NCI-H2107 treated with DMSO at 0.1 percent for 48 hours (cell line): ENCODE results near the gene RAPGEF2.
"Not testable (repeated sequence)": the region's sequence is repeated elsewhere in the genome, so short reads cannot be mapped to it uniquely, and the experiment has no call there.

Source experiments
- DNase-seq: peaks from one replicate; lab custom pipeline; 2025; ENCODE audit not compliant: unreplicated experiment; lab: John Stamatoyannopoulos, UW

RAPGEF2 gene

DNA sequence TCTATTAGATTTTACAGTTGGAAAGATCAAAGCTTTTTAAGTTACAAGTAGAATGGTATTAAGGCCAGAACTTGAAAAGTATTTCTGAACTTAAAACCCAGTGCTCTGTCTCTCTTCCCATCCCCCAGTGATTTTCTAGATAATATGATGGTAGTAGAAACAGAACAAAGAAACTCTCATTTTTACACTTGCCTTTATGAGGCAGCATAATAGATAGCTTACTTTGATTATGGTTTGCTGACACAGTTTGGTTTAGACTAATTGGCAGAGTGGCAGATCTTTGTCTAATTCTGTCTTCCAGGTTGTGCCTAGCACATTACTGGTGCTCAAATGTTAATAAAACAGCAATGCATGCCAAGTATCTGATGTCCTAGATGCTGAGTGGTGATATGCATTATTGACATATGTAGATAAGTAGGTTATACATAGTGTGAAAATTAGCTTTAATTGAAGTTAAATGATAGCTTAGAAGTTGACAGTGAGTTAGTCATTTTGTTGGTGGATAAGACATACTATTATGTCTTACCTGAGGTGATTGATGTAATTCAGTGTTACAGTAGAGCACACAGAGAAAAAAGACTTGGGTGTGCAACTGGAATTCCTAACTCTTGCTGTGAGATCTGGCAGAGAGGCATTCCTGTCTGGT lies 4.3 kb upstream of the RAPGEF2 start:
- no peak for DNase-seq

DNA sequence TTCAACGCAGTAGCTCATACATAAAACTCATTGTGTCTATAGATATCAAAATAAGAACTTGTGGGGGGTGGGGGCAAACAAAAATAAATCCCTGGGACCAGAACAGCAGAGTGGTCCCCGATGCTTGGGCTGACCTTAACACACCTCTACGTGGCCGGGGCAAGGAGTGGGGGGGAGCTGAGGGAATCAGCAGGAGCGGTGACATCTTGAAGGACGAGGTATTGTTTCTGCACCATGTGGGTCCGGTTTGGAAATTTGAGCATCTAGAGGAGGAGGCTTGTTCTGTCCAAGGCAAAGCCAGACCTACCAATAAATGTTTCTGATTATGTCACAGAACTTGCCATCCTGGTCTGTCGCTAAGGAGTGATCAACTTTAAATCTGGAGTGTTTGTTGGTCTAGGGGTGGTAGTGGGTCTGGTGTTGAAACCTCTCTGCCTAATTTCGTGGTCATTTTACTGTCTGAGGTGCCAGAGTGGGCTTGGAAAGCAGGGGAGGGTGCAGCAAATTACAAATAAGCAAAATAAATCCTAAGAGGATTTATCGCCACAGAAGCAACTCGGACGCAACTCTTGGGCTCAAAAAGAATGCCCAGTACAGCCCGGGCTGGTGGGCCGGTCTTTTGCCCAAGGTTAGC lies 774 bp upstream of the RAPGEF2 start:
- DNase-seq: no peak

DNA sequence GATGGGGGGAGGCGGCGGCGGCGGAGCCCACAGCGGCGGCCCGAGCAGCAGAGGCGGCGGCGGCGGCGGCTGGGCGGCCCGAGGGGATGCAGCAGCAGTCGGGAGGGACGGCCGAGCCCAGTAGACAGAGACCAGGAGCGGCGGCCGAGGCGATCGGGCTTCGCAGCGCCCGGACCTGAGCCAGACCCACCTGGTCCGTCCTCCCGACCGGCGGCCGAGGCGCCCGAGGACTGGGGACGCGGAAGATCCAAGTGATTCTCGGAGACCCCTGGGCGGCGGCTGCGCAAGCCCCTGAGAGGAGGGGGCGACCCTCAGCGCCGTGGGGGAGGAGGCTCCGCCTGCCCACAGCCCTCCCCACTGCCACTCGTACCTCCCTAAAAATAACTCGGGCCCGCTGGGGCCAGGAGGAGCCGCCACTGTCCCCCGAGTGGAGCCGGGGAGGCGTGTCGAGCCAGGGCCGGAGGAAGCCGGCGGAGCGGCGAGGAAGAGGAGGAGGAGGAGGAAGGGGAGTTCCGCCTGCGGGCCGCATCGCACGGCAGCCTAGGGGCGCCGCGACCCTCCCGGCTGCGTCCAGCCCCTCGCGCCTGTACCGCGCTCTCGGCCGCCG lies 608 bp downstream of the RAPGEF2 start:
- no peak for DNase-seq

DNA sequence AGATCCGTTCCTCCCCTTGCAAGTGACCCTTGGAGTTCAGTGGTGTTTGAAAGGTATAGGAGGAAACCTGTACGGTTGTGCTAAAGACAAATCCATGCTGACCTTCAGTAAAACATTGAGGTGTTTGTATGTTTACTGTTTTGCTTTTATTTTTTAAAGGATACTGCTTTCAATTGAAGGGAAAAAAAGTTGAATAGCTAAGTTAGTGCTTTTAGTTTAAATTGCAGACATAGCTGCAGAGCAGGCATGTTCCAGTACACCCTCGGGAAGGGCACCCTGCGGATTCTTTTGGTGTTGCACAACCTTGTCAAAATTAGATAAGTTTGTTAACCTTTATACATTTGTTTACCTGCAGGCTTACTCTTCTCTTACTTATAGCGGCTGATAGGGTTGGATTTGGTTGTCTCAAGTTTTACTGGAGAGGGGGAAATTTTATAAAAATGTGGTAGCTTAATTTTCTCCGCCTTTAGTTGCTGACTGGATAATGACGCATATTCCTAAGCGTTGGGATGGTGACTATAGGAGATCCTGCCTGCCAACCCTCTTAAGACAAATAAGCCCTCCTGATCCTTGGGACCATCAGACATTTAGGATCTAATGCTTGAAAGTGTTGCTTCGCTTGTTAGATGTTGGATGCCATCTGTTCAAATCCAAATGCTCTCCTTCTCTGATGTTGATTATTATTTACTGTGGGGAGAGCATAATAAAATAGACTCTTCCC lies 2.0 kb downstream of the RAPGEF2 start:
- peak; percentile 6 for DNase-seq

DNA sequence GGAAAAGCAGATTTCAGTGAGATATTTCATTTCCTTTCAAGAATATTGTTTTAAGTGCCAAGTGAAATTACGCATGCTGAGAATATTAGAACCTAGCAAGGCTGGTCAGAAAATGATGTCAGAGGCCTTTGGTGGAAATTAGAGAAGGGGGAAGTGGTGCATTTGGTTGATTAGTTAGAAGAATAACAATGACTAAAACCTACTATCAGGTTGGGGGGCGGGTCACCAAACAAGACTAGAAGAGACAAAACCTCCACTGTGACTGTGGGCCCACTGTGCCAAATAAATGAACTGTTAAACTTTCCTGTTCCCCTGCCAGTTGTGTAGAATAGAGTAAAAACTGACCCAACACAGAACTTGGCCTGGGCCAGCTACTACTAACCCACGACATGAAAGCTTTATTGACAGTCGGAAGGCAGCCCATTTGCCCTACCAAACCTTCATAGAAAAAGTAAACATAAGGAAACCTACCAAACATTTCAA lies 2.9 kb downstream of the RAPGEF2 start:
- no peak for DNase-seq

DNA sequence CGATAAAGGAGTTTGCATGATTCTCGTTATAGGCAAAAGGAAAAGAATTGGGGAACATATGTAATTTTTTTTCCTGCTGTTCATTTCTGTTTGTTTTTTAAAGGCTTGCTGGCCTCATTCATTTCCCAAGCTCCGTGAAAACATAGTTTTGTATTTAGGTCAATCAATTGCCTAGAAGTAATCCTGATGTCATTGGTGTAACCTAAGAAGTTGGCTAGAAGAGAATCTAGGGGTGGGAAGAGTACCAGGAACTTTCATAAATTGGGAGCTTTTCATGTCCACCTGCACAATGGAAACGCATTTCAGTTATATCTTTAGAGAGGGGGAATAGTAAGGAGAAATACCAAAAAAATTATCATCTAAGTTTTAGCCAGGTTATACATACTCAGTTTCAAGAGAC lies 3.8 kb downstream of the RAPGEF2 start:
- DNase-seq: no peak

DNA sequence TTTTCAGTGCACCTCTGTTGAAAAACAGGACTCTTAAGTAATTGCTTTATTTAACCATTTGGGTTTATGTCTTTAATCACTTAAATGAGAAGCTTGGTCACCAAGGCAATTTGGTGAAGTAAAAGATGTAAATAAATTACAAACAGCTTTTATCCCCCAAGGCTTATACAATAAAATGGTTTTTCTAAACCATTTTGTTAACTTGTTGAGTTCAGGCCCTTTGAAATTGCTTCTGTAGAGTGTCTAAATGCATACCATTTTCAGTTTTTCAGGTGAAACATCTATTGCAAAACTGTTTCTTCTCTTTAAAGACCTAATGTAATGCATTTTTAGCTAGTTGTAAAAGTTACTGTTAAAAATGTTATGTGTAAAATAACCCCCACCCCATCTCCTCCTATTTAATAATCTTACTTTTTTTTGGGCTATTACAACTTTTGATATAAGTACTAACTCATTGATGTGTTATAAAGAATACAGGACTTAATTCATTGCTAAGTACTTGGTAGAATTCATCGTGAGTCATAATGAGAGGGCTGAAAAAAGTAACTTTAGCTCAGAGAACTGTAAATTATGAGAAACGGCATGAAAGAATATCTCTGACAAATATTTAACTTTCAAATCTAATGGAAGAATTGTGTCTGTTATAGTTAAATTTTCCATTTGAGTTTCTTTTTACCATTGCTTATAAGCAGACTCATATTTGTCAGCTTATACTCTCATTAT lies 4.5 kb downstream of the RAPGEF2 start:
- no peak for DNase-seq

DNA sequence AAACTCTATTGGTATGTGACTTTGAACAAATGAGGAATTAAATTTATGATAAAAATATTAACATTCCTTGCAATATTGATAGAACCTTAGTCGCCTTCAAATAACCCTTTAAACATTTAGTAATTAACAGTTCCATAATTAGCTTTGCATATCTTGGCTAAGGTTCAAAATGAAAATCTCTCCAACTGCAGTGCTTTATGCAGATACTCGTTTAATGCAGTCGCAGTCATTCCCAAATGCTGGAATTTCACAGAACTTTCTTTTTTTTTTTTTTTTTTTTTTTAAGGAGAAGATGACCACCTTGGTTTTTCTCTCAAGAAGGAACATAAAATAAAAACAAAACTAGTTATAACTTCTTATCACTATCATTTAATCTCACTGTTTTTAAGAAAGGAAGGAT lies 5.2 kb downstream of the RAPGEF2 start:
- DNase-seq: no peak

DNA sequence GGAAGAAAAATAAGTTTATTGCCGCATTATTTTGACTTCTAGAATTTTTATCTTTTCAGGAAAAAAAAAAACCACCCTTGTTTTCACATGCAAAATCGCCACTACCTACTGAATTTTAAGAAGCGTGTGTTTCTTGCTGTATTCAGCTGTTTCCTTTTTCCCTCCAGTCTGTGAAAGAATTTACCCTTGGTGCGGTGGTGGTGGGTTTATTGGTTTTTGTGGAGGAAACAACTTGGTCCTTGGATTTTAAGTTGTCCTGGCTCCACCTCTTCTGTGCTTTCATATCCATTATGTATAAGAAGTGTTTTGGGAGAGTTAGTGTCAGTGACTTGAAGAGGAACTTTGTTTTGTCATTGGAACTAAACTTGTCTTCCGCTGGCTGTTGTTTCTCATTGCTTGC lies 8.1 kb downstream of the RAPGEF2 start:
- no peak for DNase-seq

DNA sequence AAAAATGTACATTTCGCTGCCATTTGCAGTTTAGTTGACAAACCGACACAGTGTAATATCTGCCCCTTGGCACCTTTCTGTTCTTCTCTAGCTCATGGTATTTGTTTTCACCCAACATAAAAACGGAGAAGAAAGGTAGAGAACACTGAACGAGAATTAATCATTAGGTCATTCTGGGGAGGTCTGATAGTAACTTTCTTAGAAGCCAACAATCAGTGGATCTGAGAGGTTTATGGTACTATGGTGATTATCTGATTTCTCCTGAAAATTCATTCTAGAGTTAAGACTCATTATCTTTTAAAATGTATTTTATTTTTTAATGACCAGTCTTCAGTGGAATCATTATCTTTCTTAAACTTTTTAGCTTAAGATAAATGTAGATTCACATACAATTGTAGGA lies 8.5 kb downstream of the RAPGEF2 start:
- no peak for DNase-seq

DNA sequence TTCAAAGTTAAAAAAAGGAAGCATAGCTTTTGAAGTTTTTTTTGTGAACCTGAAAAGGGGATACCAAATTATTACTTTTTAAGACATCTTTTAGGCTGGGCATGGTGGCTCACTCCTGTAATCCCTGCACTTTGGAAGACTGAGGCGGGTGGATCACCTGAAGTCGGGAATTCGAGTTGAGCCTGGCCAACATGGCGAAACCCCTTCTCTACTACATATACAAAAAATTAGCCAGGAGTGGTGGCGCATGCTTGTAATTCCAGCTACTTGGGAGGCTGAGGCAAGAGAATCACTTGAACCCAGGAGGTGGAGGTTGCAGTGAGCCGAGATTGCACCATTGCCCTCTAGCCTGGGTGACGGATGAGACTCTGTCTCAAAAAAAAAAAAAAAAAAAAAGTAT lies 10.5 kb downstream of the RAPGEF2 start:
- not testable (repeated sequence) for DNase-seq

DNA sequence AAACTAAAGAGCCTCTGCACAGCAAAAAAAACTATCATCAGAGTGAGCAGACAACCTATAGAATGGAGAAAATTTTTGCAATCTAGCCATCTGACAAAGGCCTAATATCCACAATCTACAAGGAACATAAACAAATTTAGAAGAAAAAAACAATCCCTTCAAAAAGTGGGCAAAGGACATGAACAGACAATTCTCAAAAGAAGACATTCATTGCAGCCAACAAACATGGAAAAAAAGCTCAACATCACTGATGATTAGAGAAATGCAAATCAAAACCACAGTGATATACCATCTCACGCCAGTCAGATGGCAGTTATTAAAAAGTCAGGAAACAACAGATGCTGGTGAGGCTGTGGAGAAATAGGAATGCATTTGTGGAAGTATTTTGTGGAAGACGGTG lies 13.2 kb downstream of the RAPGEF2 start:
- not testable (repeated sequence) for DNase-seq

DNA sequence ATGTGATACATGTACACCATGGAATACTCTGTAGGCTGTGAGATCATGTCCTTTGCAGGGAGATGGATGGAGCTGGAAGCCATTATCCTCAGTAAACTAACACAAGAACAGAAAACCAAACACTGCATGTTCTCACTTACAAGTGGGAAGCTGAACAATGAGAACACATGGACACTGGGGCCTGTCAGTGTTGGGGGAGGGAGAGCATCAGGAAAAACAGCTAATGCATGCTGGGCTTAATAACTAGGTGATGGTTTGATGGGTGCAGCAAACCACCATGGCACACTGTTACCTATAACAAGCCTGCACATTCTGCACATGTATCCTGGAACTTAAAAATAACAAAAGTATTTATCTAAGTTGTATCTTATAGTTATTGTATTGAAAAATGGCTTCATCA lies 13.8 kb downstream of the RAPGEF2 start:
- DNase-seq: peak; percentile 37

DNA sequence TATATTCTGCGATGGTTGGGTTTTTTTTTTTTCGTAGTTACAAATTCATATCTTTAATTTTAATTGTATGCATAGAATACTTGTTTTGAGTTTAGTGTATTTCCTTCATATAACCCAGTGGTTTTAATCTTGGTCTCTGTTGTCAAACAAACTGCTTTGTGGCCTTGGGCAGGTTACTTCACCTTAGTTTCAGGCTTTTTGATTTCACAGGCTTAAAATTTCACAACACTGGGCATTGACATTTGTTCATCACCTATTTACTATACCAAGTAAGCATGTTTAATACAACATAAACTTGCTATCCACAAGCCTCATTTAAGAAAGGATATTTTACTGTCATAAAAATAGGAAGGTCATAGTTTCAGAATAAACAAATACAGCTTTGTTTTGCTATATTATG lies 14.7 kb downstream of the RAPGEF2 start:
- DNase-seq: no peak

DNA sequence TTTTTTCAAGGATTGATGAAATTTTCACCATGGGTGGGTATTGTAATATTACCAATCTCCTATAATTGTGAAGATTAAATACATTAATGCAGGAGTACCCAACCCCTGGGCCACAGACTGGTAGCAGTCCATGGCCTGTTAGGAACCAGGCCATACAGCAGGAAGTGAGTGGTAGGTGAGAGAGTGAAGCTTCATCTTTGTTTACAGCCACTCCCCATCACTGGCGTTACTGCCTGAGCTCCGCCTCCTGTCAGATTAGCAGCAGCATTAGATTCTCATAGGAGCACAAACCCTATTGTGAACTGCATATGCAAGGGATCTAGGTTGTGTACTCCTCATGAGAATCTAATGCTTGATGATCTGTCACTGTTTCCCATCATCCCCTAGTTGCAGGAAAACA lies 15.1 kb downstream of the RAPGEF2 start:
- no peak for DNase-seq

DNA sequence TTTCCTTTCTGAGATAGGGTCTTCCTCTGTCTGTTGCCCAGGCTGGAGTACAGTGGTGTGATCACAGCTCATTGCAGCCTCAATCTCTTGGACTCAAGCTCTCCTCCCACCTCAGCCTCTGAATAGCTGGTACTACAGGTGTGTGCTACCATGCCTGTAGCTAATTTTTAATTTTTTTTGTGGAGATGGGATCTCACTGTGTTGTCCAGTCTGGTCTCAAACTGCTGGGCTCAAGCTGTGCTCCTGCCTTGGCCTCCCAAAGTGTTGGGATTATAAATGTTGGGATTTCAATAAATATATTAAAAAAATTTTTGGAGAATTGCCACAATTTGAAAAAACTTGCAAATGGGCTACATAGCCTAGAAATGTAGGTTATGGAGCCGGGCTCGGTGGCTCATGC lies 18.5 kb downstream of the RAPGEF2 start:
- DNase-seq: no peak

DNA sequence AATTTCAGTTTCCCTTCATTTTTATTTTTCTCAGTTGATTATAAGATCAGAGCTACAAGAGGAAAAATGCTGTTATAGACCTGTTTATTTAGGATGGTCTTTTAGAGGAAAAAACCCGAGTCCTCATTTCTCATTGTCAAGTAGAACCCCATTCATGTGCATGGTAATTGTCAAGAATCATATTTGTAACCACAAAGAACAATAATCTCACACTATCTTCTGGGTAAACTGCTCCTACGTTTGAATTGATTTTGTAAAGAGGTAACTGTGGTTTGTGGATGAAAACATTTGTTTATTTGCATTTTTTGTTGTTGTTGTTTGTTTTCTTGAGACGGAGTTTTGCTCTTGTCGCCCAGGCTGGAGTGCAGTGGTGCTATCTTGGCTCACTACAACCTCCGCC lies 23.8 kb downstream of the RAPGEF2 start:
- peak; percentile 5 for DNase-seq

DNA sequence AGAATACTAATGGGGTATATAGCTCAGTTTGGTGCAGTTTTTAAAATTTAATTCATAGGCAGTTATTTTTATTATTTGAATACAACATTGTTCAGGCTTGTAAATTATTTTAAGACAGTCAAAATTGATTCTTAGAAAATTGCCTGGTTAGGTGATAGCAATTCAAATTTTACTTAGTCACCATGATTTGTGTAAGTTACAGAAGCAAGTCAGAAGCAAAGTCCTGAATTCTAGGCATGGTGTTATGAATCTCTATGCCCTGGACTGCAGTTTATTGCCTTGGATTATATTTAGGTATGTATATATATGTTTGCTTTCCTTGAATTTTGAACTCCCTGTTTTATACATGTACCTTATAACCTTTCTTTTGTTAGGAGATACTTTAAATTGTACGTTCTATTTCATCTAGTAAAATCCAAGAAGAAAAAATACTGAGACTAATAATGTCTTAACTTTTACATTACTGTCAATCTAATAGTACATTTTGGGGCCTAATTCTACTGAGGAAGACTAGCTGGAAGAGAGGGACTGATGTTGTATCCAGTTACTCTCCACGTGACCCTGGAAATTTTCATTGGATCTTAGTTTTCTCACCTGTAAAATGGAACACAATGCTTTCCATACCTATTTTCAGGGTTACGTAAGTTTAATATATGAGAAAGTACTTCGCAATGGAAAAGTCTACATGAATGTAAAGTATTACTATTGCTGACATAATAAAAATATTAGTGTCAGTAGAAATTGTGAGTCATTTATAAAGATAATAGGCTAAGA lies 25.1 kb downstream of the RAPGEF2 start:
- no peak for DNase-seq

DNA sequence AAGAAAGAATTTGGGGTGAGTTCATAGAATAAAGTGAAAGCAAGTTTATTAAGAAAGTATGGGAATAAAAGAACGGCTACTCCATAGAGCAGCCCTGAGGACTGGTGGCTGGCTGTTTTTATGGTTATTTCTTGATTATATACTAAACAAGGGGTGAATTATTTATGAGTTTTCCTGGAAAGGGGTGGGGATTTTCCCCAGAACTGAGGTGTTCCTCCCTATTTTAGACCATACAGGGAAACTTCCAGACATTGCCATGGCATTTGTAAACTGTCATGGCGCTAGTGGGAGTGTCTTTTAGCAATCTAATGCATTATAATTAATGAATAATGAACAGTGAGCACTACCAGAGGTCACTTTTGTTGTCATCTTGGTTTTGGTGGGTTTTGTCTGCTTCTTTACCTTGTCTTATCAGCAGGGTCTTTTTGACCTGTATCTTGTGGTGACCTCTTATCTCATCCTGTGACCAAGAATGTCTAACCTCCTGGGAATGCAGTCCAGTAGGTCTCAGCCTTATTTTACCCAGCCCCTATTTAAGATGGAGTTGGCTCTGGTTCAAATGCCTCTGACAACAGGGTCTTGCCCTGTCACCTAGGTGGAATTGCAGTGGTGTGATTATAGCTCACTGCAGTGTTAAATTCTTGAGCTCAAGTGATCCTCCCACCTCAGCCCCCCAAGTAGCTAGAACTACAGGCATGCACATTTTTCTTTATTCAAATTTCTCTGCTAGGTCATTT lies 27.1 kb downstream of the RAPGEF2 start:
- DNase-seq: no peak

DNA sequence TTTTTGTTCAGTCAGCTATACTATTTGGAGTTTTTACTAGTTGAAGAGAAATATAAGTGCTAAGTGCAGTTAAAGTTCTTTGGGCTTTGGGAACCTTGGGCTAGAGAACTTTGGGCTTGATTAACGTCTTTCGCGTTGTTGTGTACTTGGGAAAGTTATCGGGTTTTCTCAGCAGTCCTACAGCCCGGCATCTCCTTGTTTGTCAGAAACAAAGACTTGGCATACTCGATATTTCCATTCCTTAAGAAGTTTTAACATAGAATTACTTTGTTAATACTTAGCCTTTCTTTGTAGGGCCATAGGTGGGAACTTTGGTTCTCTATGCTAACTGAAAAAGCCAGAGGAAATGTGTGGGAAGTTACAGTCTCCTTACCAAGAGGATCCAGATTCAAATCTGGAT lies 28.7 kb downstream of the RAPGEF2 start:
- DNase-seq: no peak
